AG09309 (cell line): ENCODE measurements around the gene VAV2.

ENCODE experiments used
- DNase-seq: peaks from one replicate; pipeline ENCODE4 v3.0.0-alpha.2; 2010; ENCODE audit warnings: low read depth
- H3K4me3 ChIP-seq: 2 replicates; pipeline ENCODE4 v1.5.1; 2011; ENCODE audit warnings: mild to moderate bottlenecking, low read depth, low read length, moderate library complexity; ENCODE audit not compliant: control insufficient read depth
- TF ChIP-seq, protein P1 (sequence below): IDR thresholded peaks from 2 replicates; pipeline ENCODE4 v1.5.1; 2011; ENCODE audit warnings: mild to moderate bottlenecking, low read depth, low read length, inconsistent platforms; ENCODE audit not compliant: insufficient read depth, control insufficient read depth; ENCODE audit errors: missing control alignments

Gene VAV2

DNA sequence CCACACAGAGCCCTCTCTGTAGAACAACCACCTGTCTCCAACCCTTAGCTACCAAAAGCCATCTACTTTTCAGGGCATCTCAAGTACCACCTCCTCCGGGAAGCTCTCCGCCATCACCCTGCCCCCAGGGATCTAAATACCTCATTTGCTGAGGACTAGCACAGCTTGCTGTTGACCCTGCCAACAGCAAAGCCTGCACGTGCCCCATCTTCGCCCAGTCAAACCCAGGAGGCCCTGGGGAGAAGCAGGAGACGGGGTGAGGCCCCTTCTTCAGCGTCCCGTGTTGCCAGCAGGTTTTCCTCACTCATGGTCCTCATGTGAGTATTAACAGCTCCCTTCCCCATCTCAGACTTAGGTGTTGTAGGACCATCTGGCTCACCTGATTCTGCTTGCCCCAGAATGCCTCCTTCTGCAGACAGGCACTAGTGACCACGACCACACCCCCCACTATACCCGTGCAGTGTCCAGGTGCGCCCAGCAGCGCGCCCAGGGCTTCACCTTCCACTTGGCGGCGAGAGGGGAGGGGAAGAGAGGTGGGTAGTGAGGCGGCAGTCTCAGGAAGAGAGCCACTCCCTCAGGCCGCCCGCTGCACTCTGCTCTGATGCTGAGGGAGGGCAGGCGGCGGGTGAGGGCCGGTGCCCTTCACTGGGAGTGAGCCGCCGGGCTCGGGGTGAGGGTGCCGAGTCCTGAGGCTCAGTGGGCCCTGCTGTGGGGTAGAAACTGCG lies 11.1 kb downstream of the VAV2 start:
- TF ChIP-seq, protein P1, sequence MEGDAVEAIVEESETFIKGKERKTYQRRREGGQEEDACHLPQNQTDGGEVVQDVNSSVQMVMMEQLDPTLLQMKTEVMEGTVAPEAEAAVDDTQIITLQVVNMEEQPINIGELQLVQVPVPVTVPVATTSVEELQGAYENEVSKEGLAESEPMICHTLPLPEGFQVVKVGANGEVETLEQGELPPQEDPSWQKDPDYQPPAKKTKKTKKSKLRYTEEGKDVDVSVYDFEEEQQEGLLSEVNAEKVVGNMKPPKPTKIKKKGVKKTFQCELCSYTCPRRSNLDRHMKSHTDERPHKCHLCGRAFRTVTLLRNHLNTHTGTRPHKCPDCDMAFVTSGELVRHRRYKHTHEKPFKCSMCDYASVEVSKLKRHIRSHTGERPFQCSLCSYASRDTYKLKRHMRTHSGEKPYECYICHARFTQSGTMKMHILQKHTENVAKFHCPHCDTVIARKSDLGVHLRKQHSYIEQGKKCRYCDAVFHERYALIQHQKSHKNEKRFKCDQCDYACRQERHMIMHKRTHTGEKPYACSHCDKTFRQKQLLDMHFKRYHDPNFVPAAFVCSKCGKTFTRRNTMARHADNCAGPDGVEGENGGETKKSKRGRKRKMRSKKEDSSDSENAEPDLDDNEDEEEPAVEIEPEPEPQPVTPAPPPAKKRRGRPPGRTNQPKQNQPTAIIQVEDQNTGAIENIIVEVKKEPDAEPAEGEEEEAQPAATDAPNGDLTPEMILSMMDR: no peak
- H3K4me3 ChIP-seq: no peak overlapping the region
- no peak for DNase-seq

DNA sequence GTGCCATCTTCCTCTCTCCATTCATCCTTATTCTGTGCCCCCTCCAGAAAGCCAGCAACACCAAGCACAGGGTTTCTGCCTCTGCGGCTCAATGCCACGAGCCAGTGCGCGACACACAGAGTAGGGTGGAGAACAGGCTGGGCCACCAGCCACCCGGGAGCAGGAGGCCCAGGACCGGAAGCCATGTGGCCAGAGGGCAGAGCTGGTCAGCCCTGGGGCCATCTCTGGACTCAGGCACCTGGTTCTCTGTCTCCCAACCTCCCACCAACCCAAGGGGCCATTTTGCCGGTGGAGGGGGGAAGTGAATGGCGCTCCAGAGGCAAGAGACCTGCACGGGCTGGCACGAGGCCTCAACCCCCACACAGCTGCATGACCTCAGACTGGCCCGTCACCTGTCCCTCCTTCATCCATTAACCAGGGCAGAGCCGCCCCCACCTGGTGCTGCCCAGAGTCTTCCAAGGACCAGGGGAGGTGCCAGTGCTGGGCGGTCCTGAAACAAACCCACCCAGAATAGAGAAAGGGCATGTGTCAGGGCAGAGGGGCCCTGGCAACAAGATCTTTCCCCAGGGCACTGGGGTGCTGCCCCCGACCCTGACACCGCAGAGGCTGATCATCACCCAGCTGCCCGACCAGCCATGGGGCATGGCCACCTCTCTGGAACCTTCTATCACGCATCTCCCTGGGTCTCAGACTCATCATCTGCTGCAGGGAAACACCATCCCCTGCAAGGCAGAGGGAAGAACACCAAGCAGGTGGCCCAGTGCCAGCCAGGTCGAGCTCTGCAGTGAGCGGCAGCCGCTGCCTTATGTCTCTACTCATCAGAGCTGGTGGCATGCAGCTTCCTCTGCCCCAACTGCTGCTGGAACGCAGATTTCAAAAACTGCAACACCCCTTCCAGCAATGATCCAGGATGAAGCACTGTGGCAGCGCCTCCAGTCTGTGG lies 11.9 kb downstream of the VAV2 start:
- TF ChIP-seq, protein P1: no peak
- no peak overlapping the region for H3K4me3 ChIP-seq
- DNase-seq: no peak

DNA sequence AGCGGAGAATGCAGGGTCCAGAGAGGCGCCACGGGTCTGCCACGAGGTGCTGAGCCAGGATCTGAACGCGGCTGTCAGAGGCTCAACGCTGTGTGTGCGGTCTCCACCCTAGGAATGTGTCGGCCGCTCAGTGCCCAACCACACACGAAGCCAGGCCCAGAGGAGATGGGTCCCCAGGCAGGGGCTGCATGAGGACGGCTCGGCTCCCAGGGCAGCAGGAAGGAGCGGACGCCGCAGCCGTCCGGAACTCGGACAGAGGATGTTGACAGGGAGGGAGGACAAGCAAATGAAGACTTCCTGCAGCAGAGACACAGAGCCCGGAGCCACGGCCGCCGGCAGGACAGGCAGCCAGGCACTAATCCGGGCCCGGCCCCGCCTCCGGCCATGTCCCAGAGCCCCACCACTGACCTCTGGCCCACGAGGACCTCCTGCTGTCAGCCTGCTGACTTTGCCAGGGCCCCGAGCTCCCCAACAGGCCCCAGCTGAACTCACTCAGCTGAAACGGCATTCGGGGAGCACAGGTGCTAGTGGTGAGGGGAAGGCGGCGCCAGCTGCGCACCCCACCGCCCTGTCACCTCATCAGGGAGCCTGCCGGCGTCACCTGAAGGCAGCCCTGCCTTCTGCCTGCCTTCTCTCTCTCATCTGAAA lies 12.7 kb downstream of the VAV2 start:
- H3K4me3 ChIP-seq: no peak overlapping the region
- no peak for DNase-seq
- TF ChIP-seq, protein P1: no peak

DNA sequence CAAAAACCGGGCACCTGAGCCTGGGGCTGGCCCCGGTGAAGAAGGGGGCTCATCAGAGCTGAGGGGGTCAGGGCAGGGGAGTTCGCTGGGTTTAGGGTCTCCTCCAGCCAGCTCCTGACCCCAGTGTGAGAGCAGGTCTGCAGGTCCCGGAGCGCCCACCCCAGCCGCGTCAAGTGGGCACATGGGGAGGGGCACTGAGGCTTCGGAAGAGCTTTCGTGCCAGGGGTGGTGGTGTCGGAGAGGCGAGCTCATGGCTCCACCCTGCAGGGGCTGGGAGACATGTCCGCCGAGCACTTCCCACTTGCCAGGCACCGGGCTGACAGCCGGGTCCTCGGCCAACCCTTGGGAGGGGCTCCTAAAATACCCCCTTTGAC lies 13.2 kb downstream of the VAV2 start:
- no peak overlapping the region for H3K4me3 ChIP-seq
- TF ChIP-seq, protein P1: no peak
- DNase-seq: no peak

DNA sequence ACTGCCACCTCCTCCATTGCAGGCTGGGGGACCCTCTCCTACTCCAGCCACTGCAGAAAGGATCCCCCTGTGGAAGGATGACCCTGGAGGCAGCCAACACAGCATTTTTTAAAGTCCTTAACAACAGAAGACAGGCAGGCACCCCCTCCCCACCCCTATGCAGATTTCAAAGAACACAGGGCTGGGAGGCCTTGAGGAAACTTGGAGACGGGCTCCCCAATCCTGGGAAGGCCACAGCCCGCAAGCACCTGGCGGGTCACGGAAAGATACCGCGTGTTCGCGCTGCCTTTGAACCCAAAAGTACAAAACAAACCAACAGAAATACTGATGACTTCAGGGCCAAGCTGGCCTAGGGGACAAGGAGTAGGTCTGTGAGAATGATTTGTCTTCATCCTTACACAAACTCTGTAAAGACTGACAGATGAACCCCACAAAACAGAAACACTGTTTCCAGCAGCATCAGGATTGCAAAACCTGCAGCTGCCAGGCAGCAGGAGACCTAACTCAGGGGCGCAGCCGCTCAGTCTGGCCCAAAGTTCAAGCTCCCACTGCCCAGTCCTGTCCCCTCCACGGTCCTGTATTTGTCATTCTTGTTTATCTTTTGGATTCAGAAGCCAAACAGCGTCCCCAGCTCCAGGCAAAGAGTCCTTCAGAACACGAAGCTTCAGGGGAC lies 13.8 kb downstream of the VAV2 start:
- DNase-seq: no peak
- no peak overlapping the region for H3K4me3 ChIP-seq
- TF ChIP-seq, protein P1: no peak
